ENCODE measurements around the gene SYNGAP1.

DNA sequence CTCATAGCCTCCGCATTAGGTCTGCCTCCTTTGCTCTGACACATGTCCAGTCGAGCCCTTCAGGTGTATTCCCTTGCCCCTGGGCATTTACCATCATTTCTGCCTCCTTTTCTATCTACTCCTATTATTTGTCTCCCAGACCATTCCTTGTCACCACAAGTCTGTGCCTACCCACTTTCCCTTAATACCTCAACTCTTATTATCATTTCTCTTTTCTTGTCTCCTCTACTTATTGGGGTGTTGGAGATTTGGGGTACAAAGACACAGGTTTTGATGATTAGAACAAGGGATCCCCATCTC lies 1.4 kb downstream of the SYNGAP1 start:
- no peak for TF ChIP-seq POLR2A (conservative IDR thresholded peaks at IDR 0.05)
- TF ChIP-seq CTBP1 (IDR thresholded peaks at IDR 0.05; ENCODE audit: borderline replicate concordance), result no peak
- no peak for TF ChIP-seq SNRNP70 (optimal IDR thresholded peaks at IDR 0.05; ENCODE audit: low read depth, low read length)
